ENCODE measurements around the gene AEN.
"Not testable (repeated sequence)": the region's sequence is repeated elsewhere in the genome, so short reads cannot be mapped to it uniquely, and the experiment has no call there.

The AEN gene

DNA sequence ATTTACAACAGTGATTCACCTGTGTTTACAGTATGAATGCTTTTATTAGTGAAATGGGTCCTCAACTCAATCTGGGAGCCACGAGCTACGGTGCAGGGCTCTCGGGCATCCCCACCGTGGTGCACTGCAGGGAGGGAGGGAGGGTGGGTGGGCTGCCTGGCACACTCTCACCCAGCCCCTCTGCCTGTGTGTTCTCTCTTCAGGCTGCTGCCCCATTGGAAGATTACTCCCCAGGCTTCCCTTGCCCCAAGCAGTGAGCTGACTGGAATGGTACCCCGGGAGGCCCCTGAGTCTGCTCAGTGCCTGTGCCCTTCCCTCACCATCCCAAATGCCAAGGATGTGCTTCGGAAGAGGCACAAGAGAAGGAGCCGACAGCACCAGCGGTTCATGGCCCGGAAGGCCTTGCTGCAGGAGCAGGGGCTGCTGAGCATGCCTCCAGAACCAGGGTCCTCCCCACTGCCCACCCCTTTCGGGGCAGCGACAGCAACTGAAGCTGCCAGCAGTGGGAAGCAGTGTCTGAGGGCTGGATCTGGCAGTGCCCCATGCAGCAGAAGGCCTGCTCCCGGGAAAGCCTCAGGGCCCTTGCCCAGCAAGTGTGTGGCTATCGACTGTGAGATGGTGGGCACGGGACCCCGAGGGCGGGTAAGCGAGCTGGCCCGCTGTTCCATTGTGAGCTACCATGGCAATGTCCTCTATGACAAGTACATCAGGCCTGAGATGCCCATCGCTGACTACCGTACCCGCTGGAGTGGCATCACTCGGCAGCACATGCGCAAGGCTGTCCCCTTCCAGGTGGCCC, 5.0 kb downstream of the AEN start:
- Histone ChIP-seq H3K9ac (ENCODE audit: low read depth, low read length) (no peak overlapping the region), H3K4me1 (ENCODE audit: insufficient read depth, low read length) (peaks cover 15% of the 10 kb centered on the region; the same call in 1 of the 2 replicates), H3K27me3 (ENCODE audit: insufficient read depth, low read length) (no peaks in the 10 kb centered on the region), H3K36me3 (ENCODE audit: insufficient read depth, low read depth, low read length) (peaks cover 80% of the 10 kb centered on the region), H3K4me3 (ENCODE audit: low read length) (no peak overlapping the region), H3K27ac (ENCODE audit: low read length) (no peak overlapping the region), H3K9me3 (ENCODE audit: insufficient read depth, low read depth, low read length) (no peaks in the 10 kb centered on the region)

DNA sequence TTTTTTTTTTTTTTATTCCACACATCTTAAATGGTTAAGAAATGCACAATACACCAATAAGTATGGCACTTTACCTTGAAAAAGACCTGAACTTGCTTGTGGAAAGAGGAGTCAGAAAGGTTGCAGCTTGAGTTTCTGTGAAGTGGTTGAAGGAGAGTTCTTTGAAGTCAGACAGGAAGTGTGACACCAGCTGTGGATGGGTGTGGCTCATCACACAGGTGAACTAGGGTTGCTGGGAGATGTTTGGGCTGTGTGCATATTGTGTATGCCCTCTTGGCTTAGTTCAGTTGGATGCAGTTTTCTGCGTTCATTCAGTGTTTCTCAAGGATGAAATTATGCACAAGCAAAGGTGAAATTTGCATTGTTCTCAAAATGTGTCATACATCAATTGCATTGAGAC, 6.3 kb downstream of the AEN start:
- no peak overlapping the region for H3K9ac ChIP-seq (ENCODE audit: low read depth, low read length)
- H3K4me3 ChIP-seq (ENCODE audit: low read length): no peak overlapping the region
- peaks cover 15% of the 10 kb centered on the region; the same call in 1 of the 2 replicates for H3K4me1 ChIP-seq (ENCODE audit: insufficient read depth, low read length)
- no peaks in the 10 kb centered on the region for H3K27me3 ChIP-seq (ENCODE audit: insufficient read depth, low read length)
- H3K27ac ChIP-seq (ENCODE audit: low read length): no peak overlapping the region
- no peaks in the 10 kb centered on the region for H3K9me3 ChIP-seq (ENCODE audit: insufficient read depth, low read depth, low read length)
- H3K36me3 ChIP-seq (ENCODE audit: insufficient read depth, low read depth, low read length): peaks cover 89% of the 10 kb centered on the region

DNA sequence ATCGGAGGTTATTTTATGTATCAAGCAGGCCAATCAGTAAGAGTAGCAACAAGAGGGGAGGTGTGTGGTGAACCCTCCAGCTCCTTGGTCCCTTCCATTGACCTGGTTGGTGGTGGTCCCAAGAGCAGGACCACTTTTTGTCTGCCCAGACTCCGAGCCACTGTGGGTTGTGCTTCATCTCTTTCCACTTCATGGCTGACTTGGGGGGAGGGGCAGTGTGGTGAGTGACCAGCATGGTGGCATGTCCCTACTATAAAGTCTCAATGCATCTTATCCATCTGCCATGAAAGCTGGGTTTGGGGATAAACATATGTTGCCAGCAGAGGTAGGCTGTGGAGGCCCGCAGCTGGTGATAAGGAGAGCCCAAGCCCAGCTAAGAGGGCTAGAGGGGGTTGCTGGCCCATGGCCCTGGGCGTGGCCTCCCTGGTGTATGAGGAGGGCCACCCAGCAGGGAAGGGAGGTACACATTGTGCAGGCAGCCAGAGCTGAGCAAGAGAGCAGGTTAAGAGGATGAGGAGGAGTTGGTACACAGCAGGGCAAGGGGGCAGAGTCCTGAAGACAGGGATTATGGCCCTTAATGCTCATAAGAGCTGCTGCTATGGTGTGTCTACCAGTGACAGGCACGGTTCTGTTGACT, 7.0 kb downstream of the AEN start:
- no peaks in the 10 kb centered on the region for H3K9me3 ChIP-seq (ENCODE audit: insufficient read depth, low read depth, low read length)
- H3K27me3 ChIP-seq (ENCODE audit: insufficient read depth, low read length): no peaks in the 10 kb centered on the region
- H3K36me3 ChIP-seq (ENCODE audit: insufficient read depth, low read depth, low read length): peaks cover 95% of the 10 kb centered on the region
- H3K4me1 ChIP-seq (ENCODE audit: insufficient read depth, low read length): peaks cover 15% of the 10 kb centered on the region; the same call in 1 of the 2 replicates
- H3K27ac ChIP-seq (ENCODE audit: low read length): no peak overlapping the region
- no peak overlapping the region for H3K4me3 ChIP-seq (ENCODE audit: low read length)
- H3K9ac ChIP-seq (ENCODE audit: low read depth, low read length): no peak overlapping the region

GRCh38 chr15:88629071-88629470, 7.9 kb downstream of the AEN start:
- Histone ChIP-seq H3K4me1 (ENCODE audit: insufficient read depth, low read length) (peaks cover 6% of the 10 kb centered on the region; the same call in 1 of the 2 replicates), H3K27ac (ENCODE audit: low read length) (no peak overlapping the region), H3K36me3 (ENCODE audit: insufficient read depth, low read depth, low read length) (peaks cover 93% of the 10 kb centered on the region)

GRCh38 chr15:88630141-88630721, 9.1 kb downstream of the AEN start:
- Histone ChIP-seq H3K4me1 (ENCODE audit: insufficient read depth, low read length) (no peaks in the 10 kb centered on the region), H3K27me3 (ENCODE audit: insufficient read depth, low read length) (no peaks in the 10 kb centered on the region), H3K36me3 (ENCODE audit: insufficient read depth, low read depth, low read length) (peaks cover 93% of the 10 kb centered on the region), H3K9me3 (ENCODE audit: insufficient read depth, low read depth, low read length) (no peaks in the 10 kb centered on the region), H3K27ac (ENCODE audit: low read length) (no peak overlapping the region), H3K4me3 (ENCODE audit: low read length) (no peak overlapping the region), H3K9ac (ENCODE audit: low read depth, low read length) (no peak overlapping the region)

More at GRCh38 chr15:88629071-88629470, 7.9 kb downstream of the AEN start:
- Histone ChIP-seq H3K4me3 (ENCODE audit: low read length) (no peak overlapping the region), H3K27me3 (ENCODE audit: insufficient read depth, low read length) (no peaks in the 10 kb centered on the region), H3K9me3 (ENCODE audit: insufficient read depth, low read depth, low read length) (no peaks in the 10 kb centered on the region), H3K9ac (ENCODE audit: low read depth, low read length) (no peak overlapping the region)

- no peak overlapping the region for H3K9ac ChIP-seq (ENCODE audit: low read depth, low read length)
- no peaks in the 10 kb centered on the region for H3K9me3 ChIP-seq (ENCODE audit: insufficient read depth, low read depth, low read length)
- H3K27ac ChIP-seq (ENCODE audit: low read length): no peak overlapping the region
- no peaks in the 10 kb centered on the region for H3K27me3 ChIP-seq (ENCODE audit: insufficient read depth, low read length)
- no peaks in the 10 kb centered on the region for H3K4me1 ChIP-seq (ENCODE audit: insufficient read depth, low read length)
- peaks cover 92% of the 10 kb centered on the region for H3K36me3 ChIP-seq (ENCODE audit: insufficient read depth, low read depth, low read length)
- H3K4me3 ChIP-seq (ENCODE audit: low read length): no peak overlapping the region
These were observed 9.8 kb downstream of the AEN start for GRCh38 chr15:88630798-88631463.

GRCh38 chr15:88631464-88632028, 10.4 kb downstream of the AEN start:
- no peak overlapping the region for H3K9ac ChIP-seq (ENCODE audit: low read depth, low read length)

DNA sequence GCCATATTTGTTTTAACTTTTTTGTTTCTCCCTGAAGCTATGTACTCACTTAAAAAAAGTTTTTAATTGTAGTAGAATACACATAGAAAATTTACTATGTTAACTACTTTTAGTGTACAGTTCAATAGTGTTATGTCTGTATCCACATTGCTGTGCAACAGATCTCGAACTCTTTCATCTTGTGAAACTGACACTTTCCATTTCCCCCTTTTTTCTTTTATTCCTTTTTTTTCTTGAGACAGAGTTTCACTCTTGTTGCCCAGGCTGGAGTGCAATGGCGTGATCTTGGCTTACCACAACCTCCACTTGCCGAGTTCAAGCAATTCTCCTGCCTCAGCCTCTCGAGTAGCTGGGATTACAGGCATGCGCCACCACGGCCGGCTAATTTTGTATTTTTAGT, 11.7 kb downstream of the AEN start:
- H3K36me3 ChIP-seq (ENCODE audit: insufficient read depth, low read depth, low read length): peaks cover 73% of the 10 kb centered on the region
- H3K27ac ChIP-seq (ENCODE audit: low read length); H3K4me3 ChIP-seq (ENCODE audit: low read length); H3K4me1 ChIP-seq (ENCODE audit: insufficient read depth, low read length); H3K27me3 ChIP-seq (ENCODE audit: insufficient read depth, low read length); H3K9ac ChIP-seq (ENCODE audit: low read depth, low read length); H3K9me3 ChIP-seq (ENCODE audit: insufficient read depth, low read depth, low read length): not testable (repeated sequence)

More at GRCh38 chr15:88631464-88632028, 10.4 kb downstream of the AEN start:
- Histone ChIP-seq H3K27ac (ENCODE audit: low read length) (no peak overlapping the region), H3K4me3 (ENCODE audit: low read length) (no peak overlapping the region), H3K27me3 (ENCODE audit: insufficient read depth, low read length) (no peaks in the 10 kb centered on the region), H3K9me3 (ENCODE audit: insufficient read depth, low read depth, low read length) (no peaks in the 10 kb centered on the region), H3K4me1 (ENCODE audit: insufficient read depth, low read length) (no peaks in the 10 kb centered on the region; the same call in 1 of the 2 replicates), H3K36me3 (ENCODE audit: insufficient read depth, low read depth, low read length) (peaks cover 86% of the 10 kb centered on the region)

DNA sequence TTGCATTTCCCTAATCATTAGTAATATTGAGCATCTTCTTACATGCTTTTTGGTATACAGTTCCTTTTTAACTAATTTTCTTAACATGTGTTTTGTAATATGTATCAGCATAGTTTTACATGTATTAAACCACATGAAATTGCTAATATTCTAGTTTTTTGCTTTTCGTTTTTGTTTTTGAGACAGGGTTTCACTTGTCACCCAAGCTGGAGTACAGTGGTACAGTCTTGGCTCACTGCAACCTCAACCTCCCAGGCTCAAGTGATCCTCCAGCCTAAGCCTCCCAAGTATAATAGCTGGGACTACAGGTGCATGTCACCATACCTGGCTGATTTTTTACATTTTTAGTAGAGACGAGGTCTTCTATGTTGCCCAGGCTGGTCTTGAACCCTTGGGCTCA, 13.3 kb downstream of the AEN start:
- no peaks in the 10 kb centered on the region for H3K9me3 ChIP-seq (ENCODE audit: insufficient read depth, low read depth, low read length)
- H3K27me3 ChIP-seq (ENCODE audit: insufficient read depth, low read length): no peaks in the 10 kb centered on the region
- H3K4me3 ChIP-seq (ENCODE audit: low read length): no peak overlapping the region
- peaks cover 9% of the 10 kb centered on the region for H3K4me1 ChIP-seq (ENCODE audit: insufficient read depth, low read length)
- peaks cover 56% of the 10 kb centered on the region for H3K36me3 ChIP-seq (ENCODE audit: insufficient read depth, low read depth, low read length)
- H3K9ac ChIP-seq (ENCODE audit: low read depth, low read length): no peak overlapping the region
- H3K27ac ChIP-seq (ENCODE audit: low read length): no peak overlapping the region

DNA sequence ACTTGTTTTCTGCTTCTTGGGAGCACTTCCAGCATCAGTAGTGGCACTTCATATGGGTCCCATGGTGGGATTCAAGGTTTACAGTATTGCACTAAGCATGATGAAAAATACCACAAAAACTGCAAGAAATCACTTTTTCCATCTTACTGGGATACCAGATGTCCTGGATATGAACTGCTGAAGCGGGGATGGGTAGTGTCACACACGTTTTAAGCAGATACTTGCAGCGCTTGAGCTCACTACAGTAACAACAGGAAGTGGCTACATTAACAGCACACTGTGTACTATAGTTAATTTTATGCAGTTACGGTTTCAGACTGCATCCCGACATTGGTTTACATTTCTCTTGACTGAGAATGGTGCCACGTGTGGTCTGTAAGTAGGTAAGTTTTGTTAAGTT, 14.2 kb downstream of the AEN start:
- H3K9me3 ChIP-seq (ENCODE audit: insufficient read depth, low read depth, low read length): no peaks in the 10 kb centered on the region
- no peaks in the 10 kb centered on the region for H3K27me3 ChIP-seq (ENCODE audit: insufficient read depth, low read length)
- H3K36me3 ChIP-seq (ENCODE audit: insufficient read depth, low read depth, low read length): peaks cover 48% of the 10 kb centered on the region
- no peak overlapping the region for H3K27ac ChIP-seq (ENCODE audit: low read length)
- H3K9ac ChIP-seq (ENCODE audit: low read depth, low read length): no peak overlapping the region
- H3K4me3 ChIP-seq (ENCODE audit: low read length): no peak overlapping the region
- H3K4me1 ChIP-seq (ENCODE audit: insufficient read depth, low read length): peaks cover 9% of the 10 kb centered on the region

- no peaks in the 10 kb centered on the region for H3K9me3 ChIP-seq (ENCODE audit: insufficient read depth, low read depth, low read length)
- peaks cover 40% of the 10 kb centered on the region for H3K36me3 ChIP-seq (ENCODE audit: insufficient read depth, low read depth, low read length)
- no peaks in the 10 kb centered on the region for H3K27me3 ChIP-seq (ENCODE audit: insufficient read depth, low read length)
- no peak overlapping the region for H3K4me3 ChIP-seq (ENCODE audit: low read length)
- peaks cover 9% of the 10 kb centered on the region for H3K4me1 ChIP-seq (ENCODE audit: insufficient read depth, low read length)
- H3K27ac ChIP-seq (ENCODE audit: low read length): no peak overlapping the region
- H3K9ac ChIP-seq (ENCODE audit: low read depth, low read length): no peak overlapping the region
These were observed 14.9 kb downstream of the AEN start for GRCh38 chr15:88636050-88636449.

All from iPS-20b (cell line).